HG02623 (cell line): ENCODE data around the gene PARVB.

ENCODE experiments used
- ATAC-seq: cut with Tn5 transposase; IDR thresholded peaks from one replicate; pipeline ENCODE4 v1.9.1; 2021; ENCODE audit warnings: moderate library complexity; ENCODE audit not compliant: unreplicated experiment

PARVB gene

GRCh38 chr22:44131412-44131811, 107.3 kb downstream of the PARVB start:
- no peak for ATAC-seq

GRCh38 chr22:44131989-44132685, 108.0 kb downstream of the PARVB start:
- ATAC-seq, result no peak

GRCh38 chr22:44132724-44133123, 108.6 kb downstream of the PARVB start:
- no peak for ATAC-seq

GRCh38 chr22:44133161-44133560, 109.1 kb downstream of the PARVB start:
- ATAC-seq, result no peak

GRCh38 chr22:44133901-44134571, 109.9 kb downstream of the PARVB start:
- ATAC-seq, result no peak

- no peak for ATAC-seq
These were observed 112.0 kb downstream of the PARVB start for GRCh38 chr22:44136112-44136511.

- ATAC-seq, result no peak
These were observed 112.7 kb downstream of the PARVB start for GRCh38 chr22:44136786-44137185.

- no peak for ATAC-seq
These were observed 113.3 kb downstream of the PARVB start for GRCh38 chr22:44137415-44137814.

GRCh38 chr22:44139773-44140172, 115.7 kb downstream of the PARVB start:
- no peak for ATAC-seq

- ATAC-seq, result no peak
These were observed 118.5 kb downstream of the PARVB start for GRCh38 chr22:44142421-44143104.

GRCh38 chr22:44143105-44143474, 119.0 kb downstream of the PARVB start:
- ATAC-seq, result no peak

GRCh38 chr22:44143579-44143978, 119.5 kb downstream of the PARVB start:
- ATAC-seq, result no peak

GRCh38 chr22:44144046-44144569, 120.0 kb downstream of the PARVB start:
- no peak for ATAC-seq

- ATAC-seq, result no peak
These were observed 121.4 kb downstream of the PARVB start for GRCh38 chr22:44145544-44145943.

GRCh38 chr22:44146088-44146861, 122.2 kb downstream of the PARVB start:
- no peak for ATAC-seq

- ATAC-seq, result no peak
These were observed 123.0 kb downstream of the PARVB start for GRCh38 chr22:44147008-44147645.

GRCh38 chr22:44147821-44148574, 123.9 kb downstream of the PARVB start:
- ATAC-seq, result no peak

GRCh38 chr22:44151676-44152075, 127.6 kb downstream of the PARVB start:
- no peak for ATAC-seq

GRCh38 chr22:44153710-44154109, 129.6 kb downstream of the PARVB start:
- no peak for ATAC-seq

- ATAC-seq, result no peak
These were observed 130.4 kb downstream of the PARVB start for GRCh38 chr22:44154436-44154942.
